Endothelial cell of hepatic sinusoid (primary cell): ENCODE measurements around the gene VEZT.
"Not testable (repeated sequence)": the region's sequence is repeated elsewhere in the genome, so short reads cannot be mapped to it uniquely, and the experiment has no call there.

Source experiments
- in situ Hi-C: cut with HindIII; loops from 2 replicates; pipeline ENCODE4 v1.10.0; 2017; ENCODE audit warnings: low sequenced_read_pairs

Gene VEZT

GRCh38 chr12:95312656-95313055 is 95.0 kb downstream of the VEZT start:
- in situ Hi-C loops: no loop called here

- in situ Hi-C loops: not testable (repeated sequence)
These were observed 97.1 kb downstream of the VEZT start for GRCh38 chr12:95314756-95315155.

GRCh38 chr12:95316798-95317197 is 99.2 kb downstream of the VEZT start:
- in situ Hi-C loops: no loop called here

- in situ Hi-C loops: no loop called here
These were observed 100.5 kb downstream of the VEZT start for GRCh38 chr12:95318071-95318545.

DNA sequence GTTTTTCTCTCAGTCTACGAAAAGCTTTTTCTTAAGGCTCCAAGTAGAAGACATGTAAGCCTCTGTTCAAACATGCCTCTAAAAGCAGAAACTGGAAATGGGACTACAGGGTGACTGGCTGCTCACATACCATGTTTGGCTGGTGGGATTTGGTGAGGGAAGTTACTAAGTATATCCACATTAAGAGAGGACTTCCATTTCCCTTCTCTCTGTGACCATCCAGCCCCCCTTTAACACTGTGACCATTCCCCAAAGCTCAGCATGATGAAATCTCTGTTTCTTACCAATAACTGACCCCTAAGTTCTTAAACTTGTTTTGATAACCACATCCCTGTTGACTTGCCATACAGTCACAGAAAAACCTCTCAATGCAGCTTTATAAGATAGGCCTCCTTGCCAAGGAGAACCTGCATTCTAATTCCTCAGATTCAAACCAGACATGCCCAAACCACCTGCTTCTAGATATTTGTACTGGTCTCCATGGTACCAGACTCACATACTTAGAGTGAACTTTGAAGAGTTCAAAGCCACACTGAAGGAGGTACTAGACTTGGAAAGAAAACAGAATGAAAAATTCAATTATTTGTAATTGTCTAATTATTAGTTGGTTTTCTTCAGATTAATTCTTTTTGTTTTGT is 102.2 kb downstream of the VEZT start:
- in situ Hi-C loops: no loop called here

DNA sequence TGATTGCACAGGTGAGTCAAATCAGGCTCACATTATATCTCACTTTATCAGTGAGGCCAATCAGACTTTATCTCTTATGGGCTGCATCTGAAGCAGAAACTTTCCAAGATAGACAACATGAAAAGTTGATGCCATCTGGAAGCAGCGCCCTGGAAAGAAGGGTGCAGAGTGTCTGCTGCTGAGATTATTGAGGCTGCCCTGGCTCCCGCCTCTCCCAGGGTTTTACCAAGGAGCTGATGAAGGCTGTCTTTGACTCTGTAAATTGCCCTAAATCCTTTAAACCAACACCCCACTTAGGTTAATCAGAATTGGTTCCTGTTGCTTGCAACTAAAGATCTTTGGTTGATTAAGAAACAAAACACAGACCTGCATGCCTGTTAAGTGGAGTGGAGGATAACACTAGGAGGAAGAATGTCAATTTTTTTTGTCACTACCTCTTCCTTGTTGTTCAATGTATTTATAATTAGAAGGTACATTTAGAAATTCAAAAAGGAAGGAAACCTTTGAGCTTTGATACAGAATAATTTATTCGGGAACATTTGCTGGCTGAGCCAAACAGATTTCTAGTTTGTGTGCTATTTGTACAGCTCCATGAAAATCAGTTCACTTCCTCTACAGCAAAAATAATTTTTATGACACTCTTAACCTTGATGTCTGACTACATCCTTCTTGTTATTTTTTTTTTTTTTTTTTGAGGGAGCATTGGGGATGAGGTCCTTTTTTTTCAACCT is 104.1 kb downstream of the VEZT start:
- in situ Hi-C loops: no loop called here

DNA sequence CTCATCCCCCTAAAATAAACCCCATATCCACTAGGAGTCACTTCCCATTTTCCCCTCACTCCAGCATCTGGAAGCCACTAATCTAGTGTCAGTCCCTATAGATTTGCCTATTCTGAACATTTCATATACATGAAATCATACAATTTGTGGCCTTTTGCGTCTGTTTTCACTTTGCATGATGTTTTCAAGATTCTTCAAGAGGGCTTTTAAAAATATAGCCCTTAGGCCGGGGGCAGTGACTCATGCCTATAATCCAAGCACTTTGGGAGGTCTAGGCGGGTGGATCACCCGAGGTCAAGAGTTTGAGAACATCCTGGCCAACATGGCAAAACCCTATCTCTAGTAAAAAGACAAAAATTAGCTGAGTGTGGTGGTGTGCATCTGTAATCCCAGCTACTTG is 104.7 kb downstream of the VEZT start:
- in situ Hi-C loops: no loop called here

GRCh38 chr12:95323212-95323611 is 105.6 kb downstream of the VEZT start:
- in situ Hi-C loops: no loop called here

DNA sequence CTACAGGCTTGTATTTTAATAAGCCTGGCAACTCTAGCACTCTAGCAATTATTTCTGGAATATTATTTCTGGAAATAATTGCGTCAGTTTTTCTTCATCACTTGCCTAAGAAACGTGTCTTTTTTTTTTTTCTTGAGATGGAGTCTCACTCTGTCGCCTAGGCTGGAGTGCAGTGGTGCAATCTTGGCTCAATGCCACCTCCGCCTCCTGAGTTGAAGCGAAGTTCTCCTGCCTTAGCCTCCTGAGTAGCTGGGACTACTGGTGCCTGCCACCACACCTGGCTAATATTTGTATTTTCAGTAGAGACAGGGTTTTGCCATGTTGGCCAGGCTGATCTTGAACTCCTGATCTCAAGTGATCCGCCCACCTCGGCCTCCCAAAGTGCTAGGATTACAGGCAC is 106.6 kb downstream of the VEZT start:
- in situ Hi-C loops: not testable (repeated sequence)

DNA sequence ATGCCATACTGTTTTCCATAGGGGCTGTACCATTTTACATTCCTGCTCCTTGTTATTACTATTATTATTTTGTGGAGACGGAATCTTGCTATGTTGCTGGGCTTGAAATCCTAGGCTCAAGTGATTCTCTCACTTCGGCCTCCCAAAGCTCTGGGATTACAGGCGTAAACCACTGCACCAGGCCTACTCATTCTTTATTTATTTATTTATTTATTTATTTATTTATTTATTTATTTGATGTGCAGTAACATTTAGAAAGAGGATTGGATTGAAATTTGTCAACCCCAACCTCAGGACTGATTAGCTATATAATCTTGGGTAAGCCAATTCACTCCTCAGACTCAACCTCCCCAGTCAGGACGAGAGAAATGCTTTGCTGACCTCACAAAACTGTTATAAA is 107.9 kb downstream of the VEZT start:
- in situ Hi-C loops: no loop called here

DNA sequence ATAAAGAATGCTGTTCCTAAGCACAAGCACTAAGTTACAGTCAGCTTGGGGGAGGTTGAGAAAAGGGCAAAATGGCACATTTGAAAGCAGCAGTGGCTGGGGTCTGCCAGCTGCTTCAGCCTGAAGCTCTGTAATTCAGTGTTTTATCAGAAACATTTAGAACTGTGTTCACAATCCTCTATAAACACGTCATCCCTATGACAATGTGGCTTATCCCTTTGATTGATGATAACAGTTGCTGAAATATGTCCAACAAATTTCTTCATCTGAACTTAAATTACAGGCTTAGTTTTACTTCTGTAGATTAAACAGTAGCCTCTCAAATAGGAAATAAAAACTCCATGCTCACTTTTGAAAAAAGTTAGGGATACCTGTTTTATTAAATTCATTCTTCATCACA is 108.8 kb downstream of the VEZT start:
- in situ Hi-C loops: no loop called here

DNA sequence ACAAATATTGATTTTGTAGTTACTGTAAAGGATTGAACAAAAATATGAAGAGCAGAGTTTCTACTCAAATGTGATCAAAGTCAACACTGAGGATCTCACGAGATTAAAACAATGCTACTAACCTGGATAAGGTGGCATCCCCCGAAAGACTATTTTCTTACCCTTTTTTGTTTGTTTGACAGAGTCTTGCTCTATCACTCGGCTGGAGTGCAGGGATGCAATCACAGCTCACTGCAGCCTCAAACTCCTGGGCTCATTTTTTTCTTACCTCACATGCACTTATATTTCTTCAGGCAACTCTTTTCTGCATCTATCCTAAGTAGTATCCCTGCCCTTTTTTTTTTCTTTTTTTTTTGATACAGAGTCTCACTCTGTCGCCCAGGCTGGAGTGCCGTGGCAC is 109.2 kb downstream of the VEZT start:
- in situ Hi-C loops: no loop called here

DNA sequence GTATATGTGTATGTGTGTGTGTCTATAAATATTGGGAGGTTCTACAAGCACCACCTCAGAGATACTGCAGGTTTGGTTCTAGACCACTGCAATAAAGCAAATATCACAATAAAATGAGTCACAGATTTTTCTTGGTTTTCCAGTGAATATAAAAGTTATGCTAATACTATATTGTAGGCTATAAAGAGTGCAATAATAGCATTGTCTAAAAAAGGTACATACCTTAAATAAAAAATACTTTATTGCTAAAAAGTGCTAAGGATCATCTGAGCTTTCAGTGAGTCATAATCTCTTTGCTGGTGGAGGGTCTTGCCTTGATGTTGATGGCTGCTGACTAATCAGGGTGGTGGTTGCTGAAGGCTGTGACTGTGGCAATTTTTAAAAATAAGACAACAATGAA is 111.1 kb downstream of the VEZT start:
- in situ Hi-C loops: no loop called here

DNA sequence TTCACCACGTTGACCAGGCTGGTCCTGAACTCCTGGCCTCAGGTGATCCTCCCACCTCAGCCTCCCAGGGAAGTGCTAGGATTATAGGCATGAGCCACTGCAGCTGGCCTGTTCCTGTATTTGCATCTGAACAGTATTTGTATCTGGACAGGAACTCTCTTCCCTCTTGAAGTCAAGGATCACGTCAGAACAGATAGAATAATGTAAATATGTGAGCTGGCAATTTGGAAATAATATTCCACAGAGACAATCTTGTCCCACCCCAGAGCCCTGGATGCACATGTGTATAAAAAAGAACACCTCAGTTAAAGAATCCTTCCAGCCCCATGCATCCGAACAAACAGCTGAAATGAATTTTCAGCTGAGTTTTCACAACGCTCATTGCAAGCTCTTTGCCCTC is 118.3 kb downstream of the VEZT start:
- in situ Hi-C loops: no loop called here

DNA sequence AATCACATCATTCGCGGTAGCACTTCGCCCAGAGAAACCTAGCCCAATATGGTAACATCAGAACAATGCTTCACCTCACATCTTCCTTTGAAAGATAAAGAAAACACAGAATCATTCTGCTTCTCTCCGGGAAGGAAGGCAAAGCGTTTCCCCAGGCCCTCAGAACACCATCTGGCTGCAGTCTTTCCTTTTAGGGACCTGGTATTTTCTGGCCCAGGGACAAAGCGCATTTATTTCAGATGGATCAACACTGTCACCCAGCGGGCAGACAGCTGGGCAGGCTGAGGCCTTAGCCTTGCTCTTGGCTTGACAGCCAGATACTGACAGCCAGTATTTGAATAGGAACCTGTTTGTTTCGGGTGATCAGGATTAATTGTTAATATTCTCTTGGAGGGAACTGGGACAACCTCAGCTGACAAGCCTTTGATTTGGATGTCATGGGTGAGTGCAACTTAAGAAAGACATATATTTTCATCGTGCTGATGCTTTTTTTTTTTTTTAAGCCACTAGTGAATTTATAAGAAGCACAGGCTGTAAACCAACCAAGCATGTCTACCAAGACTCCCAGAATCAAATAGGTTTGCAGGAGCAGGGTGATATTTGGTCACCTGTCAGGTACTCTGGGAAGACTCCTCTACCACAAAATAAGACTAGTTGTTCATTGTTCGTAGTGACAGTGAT is 118.9 kb downstream of the VEZT start:
- in situ Hi-C loops: no loop called here

DNA sequence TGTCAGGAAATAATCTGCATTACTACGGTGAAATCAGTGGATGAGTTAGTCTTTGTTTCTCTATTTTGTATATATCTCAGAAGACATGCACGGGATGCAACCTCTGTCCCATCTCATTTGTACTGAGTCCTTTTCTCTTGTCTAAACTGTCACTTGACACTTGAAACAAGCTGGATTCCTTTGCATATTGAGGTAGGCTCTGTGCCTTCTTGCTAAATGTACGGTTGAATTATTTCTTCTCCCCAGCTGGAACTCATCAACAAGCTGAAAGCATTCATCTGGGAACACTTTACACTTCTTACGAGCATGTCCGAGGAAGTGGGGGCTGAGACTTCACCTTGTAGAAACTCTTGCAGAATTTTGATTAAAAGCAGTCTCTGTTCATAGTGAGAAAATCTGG is 119.5 kb downstream of the VEZT start:
- in situ Hi-C loops: no loop called here

GRCh38 chr12:95339086-95339788 is 121.6 kb downstream of the VEZT start:
- in situ Hi-C loops: no loop called here

- in situ Hi-C loops: loop anchor here (5.0 kb wide), 1 partner anchor 120 kb away; no protein-coding TSS in a partner anchor
These were observed 124.4 kb downstream of the VEZT start for GRCh38 chr12:95342008-95342407.

- in situ Hi-C loops: loop anchor here (5.0 kb wide), 1 partner anchor 121 kb away; no protein-coding TSS in a partner anchor
These were observed 126.0 kb downstream of the VEZT start for GRCh38 chr12:95343461-95344230.

DNA sequence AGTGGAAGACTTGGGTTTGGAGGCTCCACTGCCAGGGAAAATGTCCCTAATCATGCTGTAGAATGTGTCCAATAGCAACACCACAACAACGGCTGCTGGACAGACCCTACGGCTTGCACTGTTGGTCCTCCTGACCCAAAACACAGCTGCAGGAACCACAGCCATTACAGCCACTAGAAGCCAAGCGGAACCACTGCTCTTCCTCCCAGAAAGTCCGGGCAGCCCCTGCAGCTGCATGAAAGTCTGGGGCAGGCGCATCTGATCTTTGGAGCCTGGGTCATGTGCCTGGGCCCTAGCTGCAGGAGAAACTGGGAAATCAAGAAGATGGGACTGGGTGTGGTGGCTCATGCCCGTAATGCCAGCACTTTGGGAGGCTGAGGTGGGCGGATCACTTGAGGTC is 131.7 kb downstream of the VEZT start:
- in situ Hi-C loops: no loop called here

GRCh38 chr12:95351748-95352147 is 134.1 kb downstream of the VEZT start:
- in situ Hi-C loops: no loop called here
